ENCODE data around the gene STPG3.

STPG3 gene

DNA sequence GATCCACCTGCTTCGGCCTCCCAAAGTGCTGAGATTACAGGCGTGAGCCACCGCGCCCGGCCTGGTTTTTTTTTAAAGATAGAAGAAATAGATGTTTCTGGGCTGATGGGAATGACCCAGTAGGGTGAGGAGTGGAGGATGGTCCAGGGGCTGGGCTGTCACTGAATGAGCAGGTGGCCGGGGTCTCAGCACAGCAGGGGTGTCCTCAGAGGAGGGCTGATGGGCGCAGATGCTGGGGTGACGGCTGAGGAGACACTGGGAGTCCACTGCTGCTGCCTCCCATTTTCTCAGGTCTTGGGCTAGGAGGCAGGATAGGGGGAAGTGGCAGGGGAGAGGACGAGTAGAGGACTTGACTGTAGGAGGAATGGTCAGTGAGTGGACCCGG is 24.1 kb downstream of the STPG3 start:
- Histone ChIP-seq H3K4me1 (ENCODE audit: insufficient read depth, low read length) (peaks cover 19% of the 10 kb centered on the region), H3K4me3 (ENCODE audit: low read length) (no peak overlapping the region), H3K27me3 (ENCODE audit: insufficient read depth, low read length) (no peaks in the 10 kb centered on the region), H3K9ac (ENCODE audit: low read depth, low read length) (no peak overlapping the region), H3K36me3 (ENCODE audit: insufficient read depth, low read length) (peaks cover 11% of the 10 kb centered on the region), H3K27ac (ENCODE audit: low read depth, low read length) (no peak overlapping the region), H3K9me3 (ENCODE audit: insufficient read depth, low read depth, low read length) (no peaks in the 10 kb centered on the region)
- 94% methylated on average over 10 of the region's 10 CpGs for WGBS

- H3K9me3 ChIP-seq (ENCODE audit: insufficient read depth, low read depth, low read length) = no peaks in the 10 kb centered on the region
- H3K9ac ChIP-seq (ENCODE audit: low read depth, low read length) = peak overlapping the region; percentile 76; the same call in 1 of the 2 replicates
- no peak overlapping the region for H3K4me3 ChIP-seq (ENCODE audit: low read length)
- WGBS = 90% methylated on average over 24 of the region's 24 CpGs
- H3K27ac ChIP-seq (ENCODE audit: low read depth, low read length) = peak overlapping the region; percentile 89
- H3K36me3 ChIP-seq (ENCODE audit: insufficient read depth, low read length) = peaks cover 10% of the 10 kb centered on the region
- peaks cover 19% of the 10 kb centered on the region for H3K4me1 ChIP-seq (ENCODE audit: insufficient read depth, low read length)
- no peaks in the 10 kb centered on the region for H3K27me3 ChIP-seq (ENCODE audit: insufficient read depth, low read length)
Observed at GRCh38 chr9:137275588-137276472, 24.7 kb downstream of the STPG3 start.

DNA sequence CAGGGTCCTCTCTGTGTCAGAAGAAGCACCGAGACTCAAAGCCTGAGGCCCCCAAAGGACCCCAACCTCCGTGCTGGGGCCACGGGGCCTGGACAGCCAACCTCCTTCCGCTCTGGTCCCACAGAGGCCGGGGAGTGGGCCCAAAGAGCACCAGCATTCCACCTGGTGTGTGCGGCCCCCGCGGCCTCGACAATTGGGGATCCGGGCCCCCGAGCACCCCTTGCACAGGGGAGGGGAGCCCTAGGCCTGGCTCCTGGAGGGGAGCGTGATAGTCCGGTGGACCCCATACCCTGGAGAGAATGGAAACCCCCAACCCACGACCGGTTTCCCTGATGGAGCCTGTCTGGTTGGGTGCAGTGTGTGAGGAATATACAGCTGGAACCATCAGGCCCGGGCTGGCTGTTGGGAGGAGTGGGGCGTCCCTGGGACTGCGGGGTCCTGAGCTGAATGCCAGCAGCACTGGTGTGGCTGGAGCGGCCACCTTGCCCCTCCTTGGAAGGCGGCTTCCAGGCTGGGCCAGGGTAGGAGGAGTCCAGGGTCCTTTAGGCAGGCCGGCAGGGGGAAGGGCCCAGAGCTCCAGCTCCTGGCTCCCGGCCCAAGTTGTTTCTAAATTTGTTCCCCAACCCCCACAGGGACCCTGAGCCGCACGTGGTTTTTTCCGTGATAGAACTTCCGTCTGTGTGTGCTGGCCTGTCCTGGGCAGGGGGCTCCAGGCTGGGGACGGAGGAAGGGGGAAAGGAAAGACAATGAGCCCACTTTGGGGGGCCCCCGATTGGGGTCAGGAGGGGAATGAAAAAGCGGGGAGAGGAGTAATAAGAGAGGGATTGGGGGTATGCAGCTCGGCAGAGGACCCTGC is 25.6 kb downstream of the STPG3 start:
- Histone ChIP-seq H3K9ac (ENCODE audit: low read depth, low read length) (peak overlapping the region; percentile 76), H3K4me1 (ENCODE audit: insufficient read depth, low read length) (peaks cover 19% of the 10 kb centered on the region), H3K27me3 (ENCODE audit: insufficient read depth, low read length) (peaks cover 1% of the 10 kb centered on the region; the same call in 1 of the 2 replicates), H3K27ac (ENCODE audit: low read depth, low read length) (peak overlapping the region; percentile 89), H3K4me3 (ENCODE audit: low read length) (peak overlapping the region; percentile 60), H3K36me3 (ENCODE audit: insufficient read depth, low read length) (peaks cover 7% of the 10 kb centered on the region; the same call in 1 of the 2 replicates), H3K9me3 (ENCODE audit: insufficient read depth, low read depth, low read length) (no peaks in the 10 kb centered on the region)
- WGBS = 47% methylated on average over 30 of the region's 30 CpGs

DNA sequence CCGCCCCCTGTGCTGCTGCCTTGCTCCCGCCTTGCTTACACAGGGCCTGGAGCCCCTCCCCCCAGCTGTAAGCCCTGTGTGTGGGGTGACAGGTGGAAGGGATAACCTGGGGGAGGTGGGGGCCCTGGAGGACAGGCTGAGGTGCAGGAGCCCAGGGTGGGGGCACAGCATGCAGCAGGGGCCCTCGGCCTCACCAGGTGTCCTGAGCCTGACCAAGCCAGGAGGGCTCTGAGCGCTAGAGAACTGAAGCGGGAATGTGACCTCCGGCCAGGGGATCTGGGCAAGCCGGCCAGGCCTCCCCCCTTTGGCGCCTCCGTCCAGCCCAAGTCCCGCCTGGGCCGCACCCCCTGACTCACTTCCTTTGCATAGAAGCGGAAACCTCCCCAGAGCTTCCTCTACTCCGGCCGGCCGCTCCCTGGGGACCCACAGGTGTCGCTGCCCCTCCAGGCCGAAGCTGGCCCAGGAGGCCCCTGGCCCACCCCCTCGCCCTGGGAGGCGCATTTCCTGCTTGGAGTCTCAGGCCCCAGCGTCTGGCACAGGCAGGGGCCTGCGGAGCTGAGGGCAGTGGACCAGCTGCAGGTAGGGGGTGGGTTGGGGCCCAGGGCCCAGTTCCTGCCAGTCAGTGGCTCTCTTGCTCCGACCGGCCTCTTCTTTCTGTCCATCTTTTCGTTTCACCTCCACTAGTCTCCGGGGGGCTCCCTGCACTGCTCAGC is 26.4 kb downstream of the STPG3 start, which contains the start of gene TOR4A:
Gene TOR4A, plus strand, starts transcription at position 398 of the 713 bp plus-strand sequence. CDS start 964 bp downstream, outside the sequence.
- 5% methylated on average over 23 of the region's 25 CpGs for WGBS

DNA sequence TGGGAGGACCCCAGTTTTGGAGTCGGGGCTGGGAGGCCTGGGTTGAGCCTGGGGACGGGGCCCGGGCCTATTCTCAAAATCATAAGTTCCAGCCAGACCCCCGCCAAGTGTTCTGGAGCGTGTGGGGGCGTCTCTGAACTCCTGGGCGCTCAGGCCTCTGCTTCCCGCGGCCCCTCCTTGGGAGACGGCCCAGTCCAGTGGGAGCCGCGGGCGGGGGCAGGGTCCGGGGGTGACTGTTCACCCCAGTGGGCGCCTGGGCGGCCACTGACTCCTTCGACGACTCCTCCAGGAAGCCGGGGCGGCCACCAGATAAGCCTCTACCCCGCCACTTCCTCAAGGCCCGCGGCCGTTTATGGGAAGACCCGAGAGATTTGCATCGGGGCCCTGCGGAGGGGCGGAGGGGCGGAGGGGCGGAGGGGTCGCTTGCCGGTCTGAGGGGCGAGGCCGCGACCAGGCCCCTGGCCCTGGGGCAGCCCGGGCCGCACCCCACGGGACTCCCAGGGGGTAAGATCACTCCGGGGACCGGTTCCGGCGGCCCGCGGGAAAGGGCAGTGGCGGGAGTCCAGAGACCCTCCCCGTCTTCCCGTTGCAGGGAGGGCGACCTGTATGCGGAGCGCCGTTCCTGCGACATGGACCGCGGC is 27.1 kb downstream of the STPG3 start:
- Histone ChIP-seq H3K27ac (ENCODE audit: low read depth, low read length) (peak overlapping the region; percentile 89), H3K9me3 (ENCODE audit: insufficient read depth, low read depth, low read length) (no peaks in the 10 kb centered on the region), H3K4me1 (ENCODE audit: insufficient read depth, low read length) (peaks cover 19% of the 10 kb centered on the region), H3K9ac (ENCODE audit: low read depth, low read length) (peak overlapping the region; percentile 76), H3K4me3 (ENCODE audit: low read length) (peak overlapping the region; percentile 60), H3K36me3 (ENCODE audit: insufficient read depth, low read length) (no peaks in the 10 kb centered on the region; the same call in 1 of the 2 replicates), H3K27me3 (ENCODE audit: insufficient read depth, low read length) (peaks cover 4% of the 10 kb centered on the region; the same call in 1 of the 2 replicates)
- WGBS = 4% methylated on average over 54 of the region's 54 CpGs

More for the DNA sequence above, 26.4 kb downstream of the STPG3 start, which contains the start of gene TOR4A:
- Histone ChIP-seq H3K27ac (ENCODE audit: low read depth, low read length) (peak within 1 kb of the TSS; percentile 89), H3K9me3 (ENCODE audit: insufficient read depth, low read depth, low read length) (no peaks in the 10 kb centered on the region), H3K9ac (ENCODE audit: low read depth, low read length) (peak within 1 kb of the TSS; percentile 76), H3K27me3 (ENCODE audit: insufficient read depth, low read length) (peaks cover 4% of the 10 kb centered on the region; the same call in 1 of the 2 replicates), H3K36me3 (ENCODE audit: insufficient read depth, low read length) (peaks cover under 1% of the 10 kb centered on the region; the same call in 1 of the 2 replicates), H3K4me3 (ENCODE audit: low read length) (peak within 1 kb of the TSS; percentile 60), H3K4me1 (ENCODE audit: insufficient read depth, low read length) (peaks cover 19% of the 10 kb centered on the region)

DNA sequence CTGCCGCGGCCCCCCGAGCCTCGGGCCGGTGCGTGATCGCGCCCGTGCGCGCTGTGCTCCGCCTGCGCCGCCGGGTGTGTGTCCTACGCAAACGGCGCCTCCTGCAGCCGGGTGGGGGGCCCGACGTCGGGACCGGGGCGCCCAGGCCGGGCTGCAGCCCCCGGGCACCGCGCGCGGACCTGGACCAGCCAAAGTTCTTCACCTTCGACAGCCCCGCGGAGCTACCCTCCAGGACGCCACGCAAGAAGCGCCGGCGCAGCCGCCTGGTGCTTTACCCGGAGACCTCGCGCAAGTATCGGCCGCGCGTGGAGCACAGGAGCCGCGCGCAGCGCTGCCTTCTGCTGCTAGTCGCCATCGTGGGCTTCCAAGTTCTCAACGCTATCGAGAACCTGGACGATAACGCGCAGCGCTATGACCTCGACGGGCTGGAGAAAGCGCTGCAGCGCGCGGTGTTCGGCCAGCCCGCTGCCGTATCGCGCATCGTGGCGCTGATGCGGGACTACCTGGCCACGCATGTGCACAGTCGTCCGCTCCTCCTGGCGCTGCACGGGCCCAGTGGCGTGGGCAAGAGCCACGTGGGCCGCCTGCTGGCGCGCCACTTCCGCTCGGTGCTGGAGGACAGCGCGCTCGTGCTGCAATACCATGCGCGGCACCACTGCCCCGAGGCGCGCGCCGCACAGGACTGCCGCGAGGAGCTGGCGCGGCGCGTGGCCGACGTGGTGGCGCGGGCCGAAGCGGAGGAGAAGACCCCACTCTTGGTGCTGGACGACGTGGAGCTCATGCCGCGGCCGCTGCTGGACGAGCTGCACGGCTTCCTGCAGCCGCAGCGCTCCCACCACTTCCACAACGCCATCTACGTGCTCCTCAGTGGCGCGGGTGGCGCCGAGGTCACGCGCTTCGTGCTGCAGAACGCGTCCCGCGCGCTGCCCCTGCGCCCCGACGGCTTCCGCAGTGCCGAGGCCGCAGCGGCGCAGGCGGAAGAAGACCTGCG is 27.9 kb downstream of the STPG3 start:
- peaks cover 4% of the 10 kb centered on the region; the same call in 1 of the 2 replicates for H3K27me3 ChIP-seq (ENCODE audit: insufficient read depth, low read length)
- H3K36me3 ChIP-seq (ENCODE audit: insufficient read depth, low read length) = no peaks in the 10 kb centered on the region; the same call in 1 of the 2 replicates
- peak overlapping the region; percentile 60 for H3K4me3 ChIP-seq (ENCODE audit: low read length)
- H3K4me1 ChIP-seq (ENCODE audit: insufficient read depth, low read length) = peaks cover 19% of the 10 kb centered on the region
- 79% methylated on average over 139 of the region's 139 CpGs for WGBS
- H3K9ac ChIP-seq (ENCODE audit: low read depth, low read length) = no peak overlapping the region
- H3K9me3 ChIP-seq (ENCODE audit: insufficient read depth, low read depth, low read length) = no peaks in the 10 kb centered on the region
- H3K27ac ChIP-seq (ENCODE audit: low read depth, low read length) = no peak overlapping the region; the same call in 1 of the 2 replicates

DNA sequence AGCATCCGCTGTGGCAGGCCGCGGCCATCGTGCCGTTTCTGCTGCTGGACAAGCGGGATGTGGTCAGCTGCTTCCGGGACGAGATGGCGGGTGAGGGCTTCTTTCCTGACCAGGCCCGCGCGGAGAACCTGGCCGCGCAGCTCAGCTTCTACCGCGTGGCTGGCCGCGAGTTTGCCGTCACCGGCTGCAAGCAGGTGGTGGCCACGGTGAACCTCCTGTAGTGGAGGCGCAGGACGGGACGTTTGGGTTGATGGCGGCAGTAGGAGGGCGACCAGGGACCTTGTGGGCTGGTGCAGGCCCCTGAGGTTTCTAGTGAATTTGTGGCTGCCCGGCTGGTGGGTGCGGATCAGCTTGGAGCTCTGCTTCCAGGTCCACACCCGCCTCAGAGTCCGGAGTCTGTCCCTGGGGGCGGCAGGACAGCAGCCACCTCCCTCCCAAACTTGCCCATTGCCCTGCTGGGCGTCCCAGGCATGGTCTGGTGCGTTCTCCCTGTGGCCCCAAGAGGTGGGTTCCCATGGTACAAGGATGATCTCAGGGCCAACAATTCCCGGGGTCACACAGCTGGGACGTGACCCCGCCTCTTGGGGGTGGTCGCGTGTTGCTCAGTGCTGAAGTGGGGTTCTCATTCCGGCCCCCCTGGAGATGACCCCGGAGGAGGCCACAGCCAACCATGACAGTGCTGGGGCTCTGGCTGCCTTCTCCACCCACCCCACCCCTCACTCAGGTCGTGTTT is 28.8 kb downstream of the STPG3 start:
- peaks cover 19% of the 10 kb centered on the region for H3K4me1 ChIP-seq (ENCODE audit: insufficient read depth, low read length)
- 96% methylated on average over 41 of the region's 41 CpGs for WGBS
- peaks cover 4% of the 10 kb centered on the region; the same call in 1 of the 2 replicates for H3K27me3 ChIP-seq (ENCODE audit: insufficient read depth, low read length)
- H3K4me3 ChIP-seq (ENCODE audit: low read length) = no peak overlapping the region
- H3K36me3 ChIP-seq (ENCODE audit: insufficient read depth, low read length) = no peaks in the 10 kb centered on the region; the same call in 1 of the 2 replicates
- no peak overlapping the region for H3K27ac ChIP-seq (ENCODE audit: low read depth, low read length)
- no peak overlapping the region for H3K9ac ChIP-seq (ENCODE audit: low read depth, low read length)
- no peaks in the 10 kb centered on the region for H3K9me3 ChIP-seq (ENCODE audit: insufficient read depth, low read depth, low read length)

GRCh38 chr9:137280474-137281344 is 29.6 kb downstream of the STPG3 start:
- no peaks in the 10 kb centered on the region for H3K9me3 ChIP-seq (ENCODE audit: insufficient read depth, low read depth, low read length)
- H3K4me3 ChIP-seq (ENCODE audit: low read length) = peak overlapping the region; percentile 45
- H3K9ac ChIP-seq (ENCODE audit: low read depth, low read length) = peak overlapping the region; percentile 19; the same call in 1 of the 2 replicates
- 93% methylated on average over 85 of the region's 85 CpGs for WGBS
- H3K27ac ChIP-seq (ENCODE audit: low read depth, low read length) = no peak overlapping the region
- no peaks in the 10 kb centered on the region; the same call in 1 of the 2 replicates for H3K36me3 ChIP-seq (ENCODE audit: insufficient read depth, low read length)
- peaks cover 18% of the 10 kb centered on the region for H3K4me1 ChIP-seq (ENCODE audit: insufficient read depth, low read length)
- peaks cover 4% of the 10 kb centered on the region; the same call in 1 of the 2 replicates for H3K27me3 ChIP-seq (ENCODE audit: insufficient read depth, low read length)

All from HUES64 (cell line).